ENCODE measurements around the gene INVS.

GRCh38 chr9:100129772-100130171 lies 30.7 kb downstream of the INVS start:
- no peak for TF ChIP-seq CTCF (IDR thresholded peaks at IDR 0.05; ENCODE audit: extremely low read depth in 1 of 2, insufficient read depth in 1 of 2, low read depth in 1 of 2, low read length in 2 of 2)
- TF ChIP-seq POLR2A (IDR thresholded peaks at IDR 0.05; ENCODE audit: low read depth, low read length), result no peak
- TF ChIP-seq MYC (IDR thresholded peaks at IDR 0.05; ENCODE audit: low read depth, low read length), result no peak
- no peak for TF ChIP-seq POLR2AphosphoS5 (IDR thresholded peaks at IDR 0.05; ENCODE audit: insufficient read depth, low read depth, low read length)
- no peak for TF ChIP-seq MAX (IDR thresholded peaks at IDR 0.05; ENCODE audit: insufficient read depth, insufficient read length)
- no peak for TF ChIP-seq FOS (IDR thresholded peaks at IDR 0.05; ENCODE audit: borderline replicate concordance, insufficient read depth, low read length)
